Measurements from ENCODE around the gene ZSCAN23.

ZSCAN23 gene

DNA sequence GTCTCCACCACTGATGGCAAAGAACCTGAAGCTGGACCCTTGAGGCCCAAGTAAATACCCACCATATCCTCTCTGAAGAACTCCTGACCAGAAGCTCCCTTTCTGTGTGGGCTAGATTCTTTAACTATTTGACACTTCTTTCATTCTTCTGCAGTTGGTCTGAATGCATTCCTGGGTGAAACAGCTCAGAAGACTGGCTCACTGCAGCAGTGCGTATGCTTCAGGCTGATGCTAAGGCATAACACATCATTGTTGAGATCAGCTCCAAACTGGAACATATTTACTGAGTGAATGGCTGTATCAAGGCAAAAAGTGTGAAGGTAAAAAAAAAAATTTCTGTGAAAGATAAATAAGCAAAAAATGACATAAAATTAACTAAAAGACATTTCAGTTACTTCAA lies 19.7 kb downstream of the ZSCAN23 start:
- H3K9me3 ChIP-seq (ENCODE audit: control insufficient read depth, insufficient read depth, low read depth, low read length) = no peaks in the 10 kb centered on the region
- H3K4me1 ChIP-seq (ENCODE audit: control insufficient read depth, insufficient read depth, low read length) = no peaks in the 10 kb centered on the region
- TF ChIP-seq ZNF660 (tag by site-specific recombination; IDR thresholded peaks at IDR 0.05) (no peak), ZNF670 (tag by site-specific recombination; IDR thresholded peaks at IDR 0.05; ENCODE audit: low read depth) (no peak), ZNF175 (tag by site-specific recombination; IDR thresholded peaks at IDR 0.05) (no peak), ZNF248 (tag by site-specific recombination; IDR thresholded peaks at IDR 0.05) (no peak), YY1 (tag by site-specific recombination; IDR thresholded peaks at IDR 0.05) (no peak), WT1 (tag by site-specific recombination; IDR thresholded peaks at IDR 0.05) (no peak), ZNF184 (tag by site-specific recombination; IDR thresholded peaks at IDR 0.05) (no peak), ZNF132 (tag by site-specific recombination; IDR thresholded peaks at IDR 0.05; ENCODE audit: borderline replicate concordance) (no peak), ZFP37 (tag by site-specific recombination; IDR thresholded peaks at IDR 0.05) (no peak)
- TF ChIP-seq, protein P1, sequence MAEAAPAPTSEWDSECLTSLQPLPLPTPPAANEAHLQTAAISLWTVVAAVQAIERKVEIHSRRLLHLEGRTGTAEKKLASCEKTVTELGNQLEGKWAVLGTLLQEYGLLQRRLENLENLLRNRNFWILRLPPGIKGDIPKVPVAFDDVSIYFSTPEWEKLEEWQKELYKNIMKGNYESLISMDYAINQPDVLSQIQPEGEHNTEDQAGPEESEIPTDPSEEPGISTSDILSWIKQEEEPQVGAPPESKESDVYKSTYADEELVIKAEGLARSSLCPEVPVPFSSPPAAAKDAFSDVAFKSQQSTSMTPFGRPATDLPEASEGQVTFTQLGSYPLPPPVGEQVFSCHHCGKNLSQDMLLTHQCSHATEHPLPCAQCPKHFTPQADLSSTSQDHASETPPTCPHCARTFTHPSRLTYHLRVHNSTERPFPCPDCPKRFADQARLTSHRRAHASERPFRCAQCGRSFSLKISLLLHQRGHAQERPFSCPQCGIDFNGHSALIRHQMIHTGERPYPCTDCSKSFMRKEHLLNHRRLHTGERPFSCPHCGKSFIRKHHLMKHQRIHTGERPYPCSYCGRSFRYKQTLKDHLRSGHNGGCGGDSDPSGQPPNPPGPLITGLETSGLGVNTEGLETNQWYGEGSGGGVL (tag by site-specific recombination; IDR thresholded peaks at IDR 0.05) = no peak
- TF ChIP-seq, protein P2, sequence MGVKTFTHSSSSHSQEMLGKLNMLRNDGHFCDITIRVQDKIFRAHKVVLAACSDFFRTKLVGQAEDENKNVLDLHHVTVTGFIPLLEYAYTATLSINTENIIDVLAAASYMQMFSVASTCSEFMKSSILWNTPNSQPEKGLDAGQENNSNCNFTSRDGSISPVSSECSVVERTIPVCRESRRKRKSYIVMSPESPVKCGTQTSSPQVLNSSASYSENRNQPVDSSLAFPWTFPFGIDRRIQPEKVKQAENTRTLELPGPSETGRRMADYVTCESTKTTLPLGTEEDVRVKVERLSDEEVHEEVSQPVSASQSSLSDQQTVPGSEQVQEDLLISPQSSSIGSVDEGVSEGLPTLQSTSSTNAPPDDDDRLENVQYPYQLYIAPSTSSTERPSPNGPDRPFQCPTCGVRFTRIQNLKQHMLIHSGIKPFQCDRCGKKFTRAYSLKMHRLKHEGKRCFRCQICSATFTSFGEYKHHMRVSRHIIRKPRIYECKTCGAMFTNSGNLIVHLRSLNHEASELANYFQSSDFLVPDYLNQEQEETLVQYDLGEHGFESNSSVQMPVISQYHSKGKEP (tag by site-specific recombination; IDR thresholded peaks at IDR 0.05) = no peak
- ChIA-PET POLR2A (no interaction called here), CTCF (interaction anchor here (0.6 to 1.4 kb wide), 3 partner anchors 10 to 119 kb away, joined by 4 to 6 read pairs (median 4); no protein-coding TSS in a partner anchor)
- H3K4me3 ChIP-seq (ENCODE audit: low read depth, low read length) = no peak overlapping the region
- H3K36me3 ChIP-seq (ENCODE audit: control insufficient read depth in 2 of 2, insufficient read depth in 1 of 2, low read length in 2 of 2) = peaks cover 3 to 38% of the 10 kb centered on the region in 2 experiments; a peak in 2 of 3 replicates
- H3K27ac ChIP-seq (ENCODE audit: extremely low read depth, low read depth, low read length) = no peak overlapping the region

DNA sequence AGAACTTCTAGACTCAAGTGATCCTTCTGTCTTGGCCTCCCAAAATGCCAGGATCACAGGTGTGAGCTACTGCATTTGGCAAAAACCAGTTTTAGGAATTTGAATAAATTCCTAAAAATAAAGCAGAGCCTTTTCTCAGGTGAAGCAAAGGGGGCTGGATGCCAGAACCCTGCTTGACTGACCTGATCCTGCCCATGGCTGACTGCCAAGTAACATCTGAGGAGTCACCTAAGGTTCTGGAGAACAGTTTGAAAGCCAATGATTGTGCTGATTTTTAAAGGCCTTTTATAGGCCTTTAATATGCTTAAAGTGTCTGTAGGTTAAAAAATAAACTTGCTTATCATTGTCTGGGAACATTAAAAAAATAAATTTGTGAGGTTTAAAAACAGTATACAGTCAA lies 29.6 kb downstream of the ZSCAN23 start:
- ChIA-PET POLR2A (no interaction called here), CTCF (interaction anchor here (0.6 to 1.0 kb wide), 3 partner anchors 21 to 260 kb away, joined by 3 read pairs; no protein-coding TSS in a partner anchor)
- H3K4me3 ChIP-seq (ENCODE audit: low read depth, low read length) = no peak overlapping the region
- no peak for TF ChIP-seq KLF10 (tag by site-specific recombination; IDR thresholded peaks at IDR 0.05)
- no peak for TF ChIP-seq ZBTB8A (tag by site-specific recombination; IDR thresholded peaks at IDR 0.05)
- TF ChIP-seq ZFHX2 (tag by site-specific recombination; conservative IDR thresholded peaks at IDR 0.05) = no peak
- no peak for TF ChIP-seq SP3 (tag by site-specific recombination; IDR thresholded peaks at IDR 0.05)
- no peak for TF ChIP-seq ZFP37 (tag by site-specific recombination; IDR thresholded peaks at IDR 0.05)
- TF ChIP-seq, protein P3, sequence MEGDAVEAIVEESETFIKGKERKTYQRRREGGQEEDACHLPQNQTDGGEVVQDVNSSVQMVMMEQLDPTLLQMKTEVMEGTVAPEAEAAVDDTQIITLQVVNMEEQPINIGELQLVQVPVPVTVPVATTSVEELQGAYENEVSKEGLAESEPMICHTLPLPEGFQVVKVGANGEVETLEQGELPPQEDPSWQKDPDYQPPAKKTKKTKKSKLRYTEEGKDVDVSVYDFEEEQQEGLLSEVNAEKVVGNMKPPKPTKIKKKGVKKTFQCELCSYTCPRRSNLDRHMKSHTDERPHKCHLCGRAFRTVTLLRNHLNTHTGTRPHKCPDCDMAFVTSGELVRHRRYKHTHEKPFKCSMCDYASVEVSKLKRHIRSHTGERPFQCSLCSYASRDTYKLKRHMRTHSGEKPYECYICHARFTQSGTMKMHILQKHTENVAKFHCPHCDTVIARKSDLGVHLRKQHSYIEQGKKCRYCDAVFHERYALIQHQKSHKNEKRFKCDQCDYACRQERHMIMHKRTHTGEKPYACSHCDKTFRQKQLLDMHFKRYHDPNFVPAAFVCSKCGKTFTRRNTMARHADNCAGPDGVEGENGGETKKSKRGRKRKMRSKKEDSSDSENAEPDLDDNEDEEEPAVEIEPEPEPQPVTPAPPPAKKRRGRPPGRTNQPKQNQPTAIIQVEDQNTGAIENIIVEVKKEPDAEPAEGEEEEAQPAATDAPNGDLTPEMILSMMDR (tag by site-specific recombination; IDR thresholded peaks at IDR 0.05) = no peak
- TF ChIP-seq ZNF350 (tag by site-specific recombination; IDR thresholded peaks at IDR 0.05) = no peak
- no peak for TF ChIP-seq ZNF660 (tag by site-specific recombination; IDR thresholded peaks at IDR 0.05)
- TF ChIP-seq, protein P4, sequence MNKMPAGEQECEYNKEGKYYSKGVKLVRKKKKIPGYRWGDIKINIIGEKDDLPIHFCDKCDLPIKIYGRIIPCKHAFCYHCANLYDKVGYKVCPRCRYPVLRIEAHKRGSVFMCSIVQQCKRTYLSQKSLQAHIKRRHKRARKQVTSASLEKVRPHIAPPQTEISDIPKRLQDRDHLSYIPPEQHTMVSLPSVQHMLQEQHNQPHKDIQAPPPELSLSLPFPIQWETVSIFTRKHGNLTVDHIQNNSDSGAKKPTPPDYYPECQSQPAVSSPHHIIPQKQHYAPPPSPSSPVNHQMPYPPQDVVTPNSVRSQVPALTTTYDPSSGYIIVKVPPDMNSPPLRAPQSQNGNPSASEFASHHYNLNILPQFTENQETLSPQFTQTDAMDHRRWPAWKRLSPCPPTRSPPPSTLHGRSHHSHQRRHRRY (tag by site-specific recombination; IDR thresholded peaks at IDR 0.05) = no peak
- no peak for TF ChIP-seq SETDB1 (IDR thresholded peaks at IDR 0.05; ENCODE audit: insufficient read length, low read length)
- H3K4me1 ChIP-seq (ENCODE audit: control insufficient read depth, insufficient read depth, low read length) = no peaks in the 10 kb centered on the region
- no peaks in the 10 kb centered on the region; a peak in 1 of 3 replicates for H3K36me3 ChIP-seq (ENCODE audit: control insufficient read depth in 2 of 2, insufficient read depth in 1 of 2, low read length in 2 of 2)
- H3K9me3 ChIP-seq (ENCODE audit: control insufficient read depth, insufficient read depth, low read depth, low read length) = no peaks in the 10 kb centered on the region
- H3K27ac ChIP-seq (ENCODE audit: extremely low read depth, low read depth, low read length) = no peak overlapping the region
